ENCODE data around the gene CDK14. TPM values are rescaled to one million over a fixed set of nuclear protein-coding genes. Genes with fewer than 3 reads are reported as not detected.
A peak's percentile ranks its signal among the peaks of the same experiment; 100 is the strongest.

CDK14 gene
- polyA plus RNA-seq, 1 donor = 9.7 TPM

DNA sequence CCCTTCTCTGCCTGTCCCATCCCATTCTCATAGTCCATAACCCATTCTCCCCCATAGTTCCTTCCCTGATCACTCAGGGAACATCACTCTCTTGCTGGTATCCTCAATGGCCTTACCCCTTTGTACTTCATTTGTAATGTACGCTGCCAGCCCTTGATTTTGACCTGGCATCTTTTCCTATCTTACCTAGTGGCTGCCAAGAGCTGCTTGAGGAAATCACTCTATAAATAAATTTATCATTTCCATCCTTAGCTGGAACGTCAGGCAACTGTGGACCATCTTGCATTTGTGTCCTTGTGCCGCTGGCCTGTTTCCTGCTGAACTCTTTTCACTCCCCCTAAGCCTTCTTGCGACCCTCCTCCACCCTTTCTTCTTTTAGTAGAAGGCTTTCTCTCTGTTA lies 14.0 kb downstream of the CDK14 start:
- Histone ChIP-seq H3K36me3 (ENCODE audit: control insufficient read depth, insufficient read depth, low read length) (no peaks in the 10 kb centered on the region), H3K27me3 (ENCODE audit: control insufficient read depth, insufficient read depth, low read length) (no peaks in the 10 kb centered on the region), H3K27ac (ENCODE audit: low read length) (no peak overlapping the region), H3K4me1 (ENCODE audit: control insufficient read depth, insufficient read depth, low read length) (no peaks in the 10 kb centered on the region), H3K9me3 (ENCODE audit: control insufficient read depth, low read depth, low read length) (no peaks in the 10 kb centered on the region), H3K4me3 (ENCODE audit: low read length) (no peak overlapping the region)
- no peak for DNase-seq
- WGBS (ENCODE audit: insufficient coverage, low lambda C conversion rate) = 83% methylated on average over 2 of the region's 4 CpGs

DNA sequence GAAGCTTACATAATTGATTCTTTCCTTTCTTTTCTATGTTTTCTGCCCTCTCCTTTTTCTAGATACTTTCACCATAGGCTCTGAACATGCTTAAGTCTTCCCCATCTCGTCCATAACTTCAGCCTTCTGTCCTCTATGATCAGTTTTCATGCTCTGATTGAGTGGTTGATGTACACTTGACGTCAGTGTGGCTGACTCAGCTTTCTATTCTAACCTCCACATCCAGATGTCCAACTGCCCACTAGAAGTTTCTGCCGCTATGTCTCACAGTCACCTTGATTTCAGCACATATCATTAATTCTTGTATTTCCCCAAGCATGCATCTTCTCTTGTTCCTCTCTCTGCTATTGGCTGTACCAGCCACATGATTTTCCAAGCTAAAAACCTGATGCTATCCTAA lies 15.0 kb downstream of the CDK14 start:
- Histone ChIP-seq H3K4me1 (ENCODE audit: control insufficient read depth, insufficient read depth, low read length) (no peaks in the 10 kb centered on the region), H3K27me3 (ENCODE audit: control insufficient read depth, insufficient read depth, low read length) (no peaks in the 10 kb centered on the region), H3K4me3 (ENCODE audit: low read length) (no peak overlapping the region), H3K9me3 (ENCODE audit: control insufficient read depth, low read depth, low read length) (no peaks in the 10 kb centered on the region), H3K36me3 (ENCODE audit: control insufficient read depth, insufficient read depth, low read length) (no peaks in the 10 kb centered on the region), H3K27ac (ENCODE audit: low read length) (no peak overlapping the region)
- 29% methylated on average over 1 of the region's 3 CpGs for WGBS (ENCODE audit: insufficient coverage, low lambda C conversion rate)
- DNase-seq = no peak

GRCh38 chr7:90613088-90613498 lies 17.0 kb downstream of the CDK14 start:
- Histone ChIP-seq H3K4me3 (ENCODE audit: low read length) (no peak overlapping the region), H3K4me1 (ENCODE audit: control insufficient read depth, insufficient read depth, low read length) (no peaks in the 10 kb centered on the region), H3K27me3 (ENCODE audit: control insufficient read depth, insufficient read depth, low read length) (no peaks in the 10 kb centered on the region), H3K9me3 (ENCODE audit: control insufficient read depth, low read depth, low read length) (no peaks in the 10 kb centered on the region), H3K36me3 (ENCODE audit: control insufficient read depth, insufficient read depth, low read length) (no peaks in the 10 kb centered on the region), H3K27ac (ENCODE audit: low read length) (no peak overlapping the region)
- WGBS (ENCODE audit: insufficient coverage, low lambda C conversion rate) = no CpG with 5 or more reads among the region's 3 CpGs
- DNase-seq = no peak

DNA sequence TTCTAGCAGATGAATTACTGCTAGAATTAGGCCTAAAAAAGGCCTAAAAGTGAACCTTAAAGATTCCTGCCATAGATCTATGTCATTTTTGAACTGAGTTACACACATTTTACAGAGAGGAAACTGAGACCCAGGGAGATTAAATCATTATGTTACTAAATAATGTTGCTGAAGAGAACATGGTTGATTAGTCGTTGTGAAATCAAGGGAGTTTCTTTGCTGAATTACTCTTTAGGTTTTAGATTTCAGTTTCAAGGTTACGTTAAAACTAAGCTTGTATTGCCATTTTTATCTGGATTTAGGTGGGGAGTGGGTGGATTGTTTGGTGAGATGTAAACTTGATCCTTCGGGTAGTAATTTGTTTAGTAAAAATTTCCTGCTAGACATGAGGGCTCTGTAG lies 21.3 kb downstream of the CDK14 start:
- Histone ChIP-seq H3K9me3 (ENCODE audit: control insufficient read depth, low read depth, low read length) (no peaks in the 10 kb centered on the region), H3K4me1 (ENCODE audit: control insufficient read depth, insufficient read depth, low read length) (no peaks in the 10 kb centered on the region), H3K36me3 (ENCODE audit: control insufficient read depth, insufficient read depth, low read length) (no peaks in the 10 kb centered on the region), H3K27me3 (ENCODE audit: control insufficient read depth, insufficient read depth, low read length) (no peaks in the 10 kb centered on the region), H3K27ac (ENCODE audit: low read length) (no peak overlapping the region), H3K4me3 (ENCODE audit: low read length) (no peak overlapping the region)
- no CpG with 5 or more reads among the region's 3 CpGs for WGBS (ENCODE audit: insufficient coverage, low lambda C conversion rate)
- no peak for DNase-seq

- H3K27ac ChIP-seq (ENCODE audit: low read length) = no peak overlapping the region
- 60% methylated on average over 2 of the region's 4 CpGs for WGBS (ENCODE audit: insufficient coverage, low lambda C conversion rate)
- H3K9me3 ChIP-seq (ENCODE audit: control insufficient read depth, low read depth, low read length) = no peaks in the 10 kb centered on the region
- DNase-seq = no peak
- no peaks in the 10 kb centered on the region for H3K27me3 ChIP-seq (ENCODE audit: control insufficient read depth, insufficient read depth, low read length)
- H3K4me1 ChIP-seq (ENCODE audit: control insufficient read depth, insufficient read depth, low read length) = no peaks in the 10 kb centered on the region
- no peak overlapping the region for H3K4me3 ChIP-seq (ENCODE audit: low read length)
- H3K36me3 ChIP-seq (ENCODE audit: control insufficient read depth, insufficient read depth, low read length) = no peaks in the 10 kb centered on the region
Observed at GRCh38 chr7:90618876-90619275, 22.8 kb downstream of the CDK14 start.

DNA sequence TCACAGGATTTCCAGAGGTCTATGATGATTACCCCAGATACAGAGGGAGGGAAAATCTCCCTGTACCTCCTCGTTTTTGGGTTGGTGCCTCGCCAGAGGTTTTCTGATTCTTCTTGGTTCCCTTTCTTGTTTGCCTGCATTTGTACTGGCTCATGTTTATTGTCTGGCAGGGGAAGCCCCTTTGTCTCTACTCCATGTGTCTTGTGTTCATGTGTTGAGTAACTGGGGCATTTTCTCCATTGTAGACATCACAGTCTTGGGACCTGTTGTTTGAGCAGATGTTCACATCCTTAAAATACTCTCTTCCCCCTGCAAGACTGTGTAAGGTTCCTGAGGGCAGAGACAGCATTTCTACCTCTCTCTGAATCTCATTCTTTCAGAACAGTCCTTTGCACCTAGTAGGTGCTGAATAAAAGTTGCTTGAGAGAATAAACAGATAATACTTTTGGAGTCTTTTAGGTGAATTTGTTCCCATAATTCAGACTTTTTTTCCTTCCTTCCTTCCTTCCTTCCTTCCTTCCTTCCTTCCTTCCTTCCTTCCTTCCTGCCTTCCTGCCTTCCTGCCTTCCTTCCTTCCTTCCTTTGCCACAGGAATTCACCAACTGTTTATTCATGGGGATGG lies 25.1 kb downstream of the CDK14 start:
- Histone ChIP-seq H3K4me3 (ENCODE audit: low read length) (no peak overlapping the region), H3K27ac (ENCODE audit: low read length) (no peak overlapping the region), H3K27me3 (ENCODE audit: control insufficient read depth, insufficient read depth, low read length) (no peaks in the 10 kb centered on the region), H3K36me3 (ENCODE audit: control insufficient read depth, insufficient read depth, low read length) (no peaks in the 10 kb centered on the region), H3K4me1 (ENCODE audit: control insufficient read depth, insufficient read depth, low read length) (no peaks in the 10 kb centered on the region), H3K9me3 (ENCODE audit: control insufficient read depth, low read depth, low read length) (no peaks in the 10 kb centered on the region)
- WGBS (ENCODE audit: insufficient coverage, low lambda C conversion rate) = no CpG with 5 or more reads among the region's 2 CpGs
- DNase-seq = no peak

DNA sequence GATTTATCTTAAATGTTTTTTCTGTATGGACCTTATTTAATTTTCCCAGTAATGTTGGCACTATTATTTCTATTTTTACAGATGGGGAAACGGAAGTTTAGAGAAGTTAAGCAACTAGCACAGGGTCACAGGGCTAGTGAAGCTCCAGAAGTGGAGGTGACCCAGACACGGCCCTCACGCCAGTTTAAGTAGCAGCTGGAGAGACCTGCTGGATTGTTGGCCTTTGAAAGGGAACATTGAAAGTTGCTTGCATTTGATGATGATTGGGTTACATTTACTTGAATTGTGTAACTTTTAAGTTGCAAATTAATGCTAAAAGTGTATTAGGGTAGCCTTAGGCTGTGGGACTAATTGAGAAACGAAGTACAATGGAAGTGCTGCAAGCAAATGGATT lies 25.6 kb downstream of the CDK14 start:
- 80% methylated on average over 1 of the region's 4 CpGs for WGBS (ENCODE audit: insufficient coverage, low lambda C conversion rate)
- Histone ChIP-seq H3K27ac (ENCODE audit: low read length) (no peak overlapping the region), H3K4me1 (ENCODE audit: control insufficient read depth, insufficient read depth, low read length) (no peaks in the 10 kb centered on the region), H3K36me3 (ENCODE audit: control insufficient read depth, insufficient read depth, low read length) (no peaks in the 10 kb centered on the region), H3K9me3 (ENCODE audit: control insufficient read depth, low read depth, low read length) (no peaks in the 10 kb centered on the region), H3K4me3 (ENCODE audit: low read length) (no peak overlapping the region), H3K27me3 (ENCODE audit: control insufficient read depth, insufficient read depth, low read length) (no peaks in the 10 kb centered on the region)
- DNase-seq = no peak

GRCh38 chr7:90622670-90623069 lies 26.5 kb downstream of the CDK14 start:
- no peak for DNase-seq
- no peaks in the 10 kb centered on the region for H3K4me1 ChIP-seq (ENCODE audit: control insufficient read depth, insufficient read depth, low read length)
- WGBS (ENCODE audit: insufficient coverage, low lambda C conversion rate) = no CpG with 5 or more reads among the region's 2 CpGs
- no peaks in the 10 kb centered on the region for H3K27me3 ChIP-seq (ENCODE audit: control insufficient read depth, insufficient read depth, low read length)
- no peaks in the 10 kb centered on the region for H3K9me3 ChIP-seq (ENCODE audit: control insufficient read depth, low read depth, low read length)
- H3K36me3 ChIP-seq (ENCODE audit: control insufficient read depth, insufficient read depth, low read length) = no peaks in the 10 kb centered on the region
- no peak overlapping the region for H3K27ac ChIP-seq (ENCODE audit: low read length)
- no peak overlapping the region for H3K4me3 ChIP-seq (ENCODE audit: low read length)

DNA sequence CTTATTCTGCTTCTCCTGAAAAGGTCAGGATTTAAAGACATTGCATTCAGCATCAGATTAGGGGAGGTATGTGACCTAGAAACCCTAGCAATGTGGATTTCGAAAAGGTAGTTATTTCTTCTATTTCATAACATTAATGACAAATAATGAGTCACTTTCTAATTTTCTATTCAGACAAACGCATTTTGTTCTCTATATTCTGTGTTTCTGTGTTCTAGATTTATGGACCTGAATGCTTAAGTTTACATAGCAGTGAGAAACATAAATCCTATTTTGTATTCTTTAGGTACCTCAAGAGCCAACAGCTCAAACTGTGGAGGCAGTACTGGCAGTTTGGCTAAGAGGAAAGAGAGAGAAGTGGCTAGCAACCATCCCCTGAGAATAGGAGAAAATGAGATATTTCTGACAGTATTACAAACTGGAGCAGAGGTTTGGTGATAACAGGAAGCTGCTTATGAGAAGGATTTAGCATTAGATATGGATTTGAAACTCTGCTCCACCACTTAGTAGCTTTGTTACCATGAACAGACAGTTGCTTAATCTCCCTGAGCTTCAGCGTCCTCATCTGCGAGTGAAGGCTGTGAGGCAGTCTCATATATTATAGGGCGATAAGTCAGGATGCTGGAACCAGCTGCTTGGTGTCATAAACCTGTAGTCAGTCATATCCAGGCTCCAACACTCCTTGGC lies 28.2 kb downstream of the CDK14 start:
- Histone ChIP-seq H3K27me3 (ENCODE audit: control insufficient read depth, insufficient read depth, low read length) (no peaks in the 10 kb centered on the region), H3K9me3 (ENCODE audit: control insufficient read depth, low read depth, low read length) (no peaks in the 10 kb centered on the region), H3K4me1 (ENCODE audit: control insufficient read depth, insufficient read depth, low read length) (no peaks in the 10 kb centered on the region), H3K36me3 (ENCODE audit: control insufficient read depth, insufficient read depth, low read length) (no peaks in the 10 kb centered on the region), H3K27ac (ENCODE audit: low read length) (no peak overlapping the region), H3K4me3 (ENCODE audit: low read length) (no peak overlapping the region)
- WGBS (ENCODE audit: insufficient coverage, low lambda C conversion rate) = 63% methylated on average over 1 of the region's 5 CpGs
- no peak for DNase-seq

DNA sequence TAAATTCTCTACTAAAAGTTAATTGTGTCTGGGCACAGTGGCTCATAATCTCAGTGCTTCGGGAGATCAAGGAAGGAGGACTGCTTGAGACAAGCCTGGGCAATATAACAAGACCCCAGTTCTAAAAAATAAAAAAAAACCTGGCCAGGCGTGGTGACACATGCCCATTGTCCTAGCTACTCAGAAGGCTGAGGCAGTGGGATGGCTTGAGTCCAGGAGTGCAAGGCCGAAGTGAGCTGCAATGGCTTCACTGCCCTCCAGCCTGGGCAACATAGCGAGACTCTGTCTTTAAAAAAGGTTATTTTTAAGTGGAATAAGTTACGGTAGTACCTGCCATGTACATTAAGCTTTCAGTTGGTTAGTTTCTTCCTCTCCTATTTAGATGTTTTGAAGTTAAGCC lies 28.9 kb downstream of the CDK14 start:
- Histone ChIP-seq H3K36me3 (ENCODE audit: control insufficient read depth, insufficient read depth, low read length) (no peaks in the 10 kb centered on the region), H3K27ac (ENCODE audit: low read length) (no peak overlapping the region), H3K4me1 (ENCODE audit: control insufficient read depth, insufficient read depth, low read length) (no peaks in the 10 kb centered on the region), H3K4me3 (ENCODE audit: low read length) (no peak overlapping the region), H3K27me3 (ENCODE audit: control insufficient read depth, insufficient read depth, low read length) (no peaks in the 10 kb centered on the region), H3K9me3 (ENCODE audit: control insufficient read depth, low read depth, low read length) (no peaks in the 10 kb centered on the region)
- DNase-seq = no peak
- WGBS (ENCODE audit: insufficient coverage, low lambda C conversion rate) = 100% methylated on average over 1 of the region's 5 CpGs

DNA sequence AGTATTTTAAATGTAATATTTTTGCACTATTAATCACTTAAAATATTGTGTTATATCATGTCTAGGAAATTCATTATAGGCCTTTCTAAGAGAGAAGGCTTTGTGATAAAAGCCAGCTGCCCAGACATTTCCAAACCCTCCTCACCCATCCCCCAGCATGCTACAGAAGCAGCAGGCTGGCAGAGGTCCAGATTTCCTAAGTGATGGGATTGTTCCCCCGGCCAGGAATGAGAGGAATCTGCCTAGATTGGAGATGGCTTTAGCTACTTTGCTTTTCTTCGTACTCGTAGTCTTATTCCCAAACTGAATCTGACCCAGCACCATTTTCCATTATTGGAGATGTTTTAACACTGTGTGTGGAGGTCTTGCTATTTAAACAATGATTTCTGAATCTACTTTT lies 29.4 kb downstream of the CDK14 start:
- DNase-seq = peak; percentile 42 to 44
- H3K4me3 ChIP-seq (ENCODE audit: low read length) = no peak overlapping the region
- H3K9me3 ChIP-seq (ENCODE audit: control insufficient read depth, low read depth, low read length) = no peaks in the 10 kb centered on the region
- WGBS (ENCODE audit: insufficient coverage, low lambda C conversion rate) = no CpG with 5 or more reads among the region's 3 CpGs
- H3K36me3 ChIP-seq (ENCODE audit: control insufficient read depth, insufficient read depth, low read length) = no peaks in the 10 kb centered on the region
- no peaks in the 10 kb centered on the region for H3K4me1 ChIP-seq (ENCODE audit: control insufficient read depth, insufficient read depth, low read length)
- no peaks in the 10 kb centered on the region for H3K27me3 ChIP-seq (ENCODE audit: control insufficient read depth, insufficient read depth, low read length)
- no peak overlapping the region for H3K27ac ChIP-seq (ENCODE audit: low read length)

Measured in large intestine (tissue), 3 donors.